GM12873 (cell line): ENCODE measurements around the gene ZFYVE27.

Experiments used
- TF ChIP-seq, protein P1 (sequence below): IDR thresholded peaks from 2 replicates; pipeline ENCODE4 v1.5.1; 2012; ENCODE audit warnings: low read depth, mild to moderate bottlenecking, moderate library complexity, low read length, control low read depth; ENCODE audit not compliant: insufficient read depth; ENCODE audit errors: missing control alignments

Gene ZFYVE27, protein sequence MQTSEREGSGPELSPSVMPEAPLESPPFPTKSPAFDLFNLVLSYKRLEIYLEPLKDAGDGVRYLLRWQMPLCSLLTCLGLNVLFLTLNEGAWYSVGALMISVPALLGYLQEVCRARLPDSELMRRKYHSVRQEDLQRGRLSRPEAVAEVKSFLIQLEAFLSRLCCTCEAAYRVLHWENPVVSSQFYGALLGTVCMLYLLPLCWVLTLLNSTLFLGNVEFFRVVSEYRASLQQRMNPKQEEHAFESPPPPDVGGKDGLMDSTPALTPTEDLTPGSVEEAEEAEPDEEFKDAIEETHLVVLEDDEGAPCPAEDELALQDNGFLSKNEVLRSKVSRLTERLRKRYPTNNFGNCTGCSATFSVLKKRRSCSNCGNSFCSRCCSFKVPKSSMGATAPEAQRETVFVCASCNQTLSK

DNA sequence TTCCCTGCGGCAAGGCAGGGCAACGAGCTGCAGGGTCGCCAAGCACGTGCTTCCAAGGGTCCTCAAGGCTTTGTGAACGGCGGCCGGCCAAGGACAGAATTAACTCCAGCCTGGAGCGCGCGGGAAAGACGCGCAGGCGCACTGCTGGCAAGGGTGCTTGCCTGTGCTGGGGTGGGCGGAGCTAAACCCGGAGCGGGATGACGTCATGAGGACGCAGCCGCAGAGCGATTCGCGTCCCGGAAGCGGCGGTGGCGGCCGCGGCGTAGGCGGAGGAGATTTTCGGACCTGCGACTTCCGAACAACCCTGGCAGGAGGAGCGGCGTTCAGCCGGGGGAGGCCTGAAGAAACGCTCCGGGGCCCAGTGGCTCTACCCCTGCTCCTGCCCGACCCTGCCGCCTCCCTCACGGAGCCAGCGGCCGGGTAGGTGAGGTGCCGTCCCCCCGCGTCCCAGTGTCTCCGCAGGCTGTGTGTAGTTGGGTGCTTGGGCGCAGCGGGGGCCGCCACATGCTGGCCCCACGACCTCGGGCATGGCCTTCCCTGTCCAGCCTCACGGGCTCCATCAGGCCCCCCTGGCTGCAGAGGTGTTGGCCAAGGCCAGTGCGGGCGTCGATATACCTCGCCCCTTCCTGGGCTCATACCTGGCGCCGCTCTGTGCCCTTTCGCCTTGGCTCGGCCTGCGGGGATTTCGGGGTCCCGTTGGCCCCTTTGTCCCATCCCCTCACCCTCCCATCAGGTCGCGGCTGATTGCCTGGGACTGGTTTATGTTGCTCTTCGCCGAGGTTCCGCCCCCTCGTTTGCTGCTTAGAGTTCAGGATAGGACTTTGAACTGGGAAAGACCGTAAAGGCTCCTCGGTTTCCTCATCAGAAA is at the start of gene ZFYVE27:
TSS of gene ZFYVE27 (plus strand) at position 227 of the 868 bp plus-strand sequence. CDS start 1,350 bp downstream, outside the sequence.
- TF ChIP-seq, protein P1, sequence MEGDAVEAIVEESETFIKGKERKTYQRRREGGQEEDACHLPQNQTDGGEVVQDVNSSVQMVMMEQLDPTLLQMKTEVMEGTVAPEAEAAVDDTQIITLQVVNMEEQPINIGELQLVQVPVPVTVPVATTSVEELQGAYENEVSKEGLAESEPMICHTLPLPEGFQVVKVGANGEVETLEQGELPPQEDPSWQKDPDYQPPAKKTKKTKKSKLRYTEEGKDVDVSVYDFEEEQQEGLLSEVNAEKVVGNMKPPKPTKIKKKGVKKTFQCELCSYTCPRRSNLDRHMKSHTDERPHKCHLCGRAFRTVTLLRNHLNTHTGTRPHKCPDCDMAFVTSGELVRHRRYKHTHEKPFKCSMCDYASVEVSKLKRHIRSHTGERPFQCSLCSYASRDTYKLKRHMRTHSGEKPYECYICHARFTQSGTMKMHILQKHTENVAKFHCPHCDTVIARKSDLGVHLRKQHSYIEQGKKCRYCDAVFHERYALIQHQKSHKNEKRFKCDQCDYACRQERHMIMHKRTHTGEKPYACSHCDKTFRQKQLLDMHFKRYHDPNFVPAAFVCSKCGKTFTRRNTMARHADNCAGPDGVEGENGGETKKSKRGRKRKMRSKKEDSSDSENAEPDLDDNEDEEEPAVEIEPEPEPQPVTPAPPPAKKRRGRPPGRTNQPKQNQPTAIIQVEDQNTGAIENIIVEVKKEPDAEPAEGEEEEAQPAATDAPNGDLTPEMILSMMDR: no peak

DNA sequence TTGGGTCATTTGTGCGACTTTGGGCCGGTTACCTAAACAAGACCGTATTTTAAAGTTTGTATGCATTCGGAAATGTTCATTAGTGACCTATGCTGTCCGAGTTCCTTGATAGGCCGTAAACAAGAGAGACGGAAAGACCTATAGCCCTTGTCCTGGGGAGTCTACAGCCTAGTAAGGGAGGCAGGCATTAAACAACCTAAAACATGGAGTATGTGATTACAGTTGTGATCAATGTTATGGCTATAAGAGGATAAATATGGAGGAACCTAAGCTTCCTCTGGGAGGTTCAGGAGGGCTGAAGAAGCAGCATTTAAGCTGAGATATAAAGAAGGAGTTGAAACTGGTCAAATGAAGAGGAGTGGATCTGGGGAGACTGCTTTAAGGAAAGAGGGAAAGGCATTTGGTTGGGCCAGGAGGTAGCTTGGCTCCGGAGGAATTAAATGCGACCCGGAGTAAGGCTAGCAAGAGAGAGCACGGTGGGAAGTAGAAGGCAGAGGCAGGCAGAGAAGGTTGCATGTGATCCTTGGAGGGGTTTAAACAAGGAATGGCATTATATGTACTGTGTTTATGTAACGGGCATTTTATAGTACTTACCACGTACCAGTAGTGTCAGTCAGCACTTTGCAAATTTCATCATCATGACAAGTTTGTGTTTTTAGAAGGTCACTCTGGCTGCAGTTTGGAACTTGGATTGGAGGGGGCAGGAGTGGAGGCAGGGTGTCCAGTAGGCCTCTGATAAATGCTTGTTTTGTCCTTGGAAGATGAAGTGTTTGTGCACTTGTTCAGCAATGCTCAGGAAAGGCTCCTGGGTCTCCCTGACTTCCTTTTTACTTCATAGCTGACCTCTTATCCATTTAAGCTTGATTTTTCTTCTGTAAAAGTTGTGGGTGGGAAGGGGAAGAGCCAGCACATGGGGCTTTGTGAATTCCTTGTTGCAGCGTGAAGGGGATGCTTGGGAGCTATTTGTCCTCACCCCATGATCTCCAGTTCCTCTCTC is 48.8 kb upstream of the ZFYVE27 start:
- TF ChIP-seq, protein P1: no peak

DNA sequence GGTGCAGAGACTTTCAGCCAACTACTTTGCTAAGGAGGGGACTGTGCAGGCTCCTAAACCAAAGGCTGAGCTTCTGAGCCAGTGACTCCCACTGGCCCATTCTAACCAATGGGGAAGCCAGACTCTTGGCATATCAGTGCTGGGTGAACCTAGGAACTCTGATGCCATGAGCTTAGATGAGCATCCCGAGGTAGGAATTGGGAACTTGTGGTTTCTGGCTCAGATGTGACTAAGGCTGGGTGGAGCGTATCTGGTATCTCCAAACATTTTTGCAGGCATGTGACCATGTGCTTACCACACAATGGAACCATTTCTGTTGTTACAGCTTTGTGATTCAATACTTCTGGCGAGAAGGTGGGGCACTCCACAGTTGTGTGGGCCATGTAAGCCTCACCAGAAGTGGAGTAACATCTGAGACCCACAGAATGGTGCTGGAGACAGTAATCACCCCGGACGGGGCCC is 47.3 kb upstream of the ZFYVE27 start:
- TF ChIP-seq, protein P1: no peak

DNA sequence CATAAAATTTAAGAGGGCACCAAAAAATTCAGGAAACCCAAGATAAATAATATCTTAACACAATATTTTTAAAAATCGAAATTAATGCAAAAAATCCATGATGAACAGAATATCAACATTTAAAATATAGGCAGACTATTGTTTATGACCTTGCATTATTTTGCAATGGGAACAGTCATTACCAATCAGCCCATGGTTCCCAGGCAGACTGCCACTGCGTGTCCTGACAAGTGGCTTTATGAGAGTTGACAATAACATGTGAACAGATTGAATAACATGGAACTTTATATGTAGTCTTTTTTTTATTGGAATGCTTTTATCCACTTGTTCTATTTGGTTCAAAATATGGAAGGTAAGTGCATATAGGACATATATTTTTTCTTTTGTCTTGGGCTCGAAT is 46.8 kb upstream of the ZFYVE27 start:
- TF ChIP-seq, protein P1: no peak

DNA sequence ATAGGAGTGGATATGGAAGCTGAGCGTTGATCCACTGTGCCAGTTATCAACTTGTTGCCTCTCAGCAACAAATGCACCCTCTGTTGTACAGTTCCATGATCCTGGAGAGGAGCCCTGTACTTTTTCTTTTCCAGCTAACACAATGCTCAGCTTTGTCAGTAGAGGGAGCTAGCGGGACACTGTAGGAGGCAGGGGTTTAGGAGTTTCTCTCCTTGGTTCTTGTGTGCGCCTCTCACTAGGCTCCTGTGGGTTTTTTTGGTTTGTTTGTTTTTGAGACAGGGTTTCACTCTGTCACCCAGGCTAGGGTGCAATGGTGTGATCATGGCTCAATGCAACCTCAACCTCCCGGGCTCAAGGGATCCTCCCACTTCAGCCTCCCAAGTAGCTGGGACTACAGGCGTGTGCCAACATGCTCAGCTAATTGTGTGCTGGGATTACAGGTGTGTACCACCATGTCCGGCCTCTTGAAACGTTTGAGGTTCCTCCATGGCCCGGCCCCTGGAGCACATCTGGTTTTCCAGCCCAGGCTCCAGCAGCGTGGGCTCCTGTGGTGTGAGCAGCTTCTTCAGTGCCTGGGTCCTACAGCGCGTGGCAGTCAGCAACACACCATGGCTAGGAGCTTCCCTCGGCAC is 35.4 kb upstream of the ZFYVE27 start:
- TF ChIP-seq, protein P1: peak; percentile 93

DNA sequence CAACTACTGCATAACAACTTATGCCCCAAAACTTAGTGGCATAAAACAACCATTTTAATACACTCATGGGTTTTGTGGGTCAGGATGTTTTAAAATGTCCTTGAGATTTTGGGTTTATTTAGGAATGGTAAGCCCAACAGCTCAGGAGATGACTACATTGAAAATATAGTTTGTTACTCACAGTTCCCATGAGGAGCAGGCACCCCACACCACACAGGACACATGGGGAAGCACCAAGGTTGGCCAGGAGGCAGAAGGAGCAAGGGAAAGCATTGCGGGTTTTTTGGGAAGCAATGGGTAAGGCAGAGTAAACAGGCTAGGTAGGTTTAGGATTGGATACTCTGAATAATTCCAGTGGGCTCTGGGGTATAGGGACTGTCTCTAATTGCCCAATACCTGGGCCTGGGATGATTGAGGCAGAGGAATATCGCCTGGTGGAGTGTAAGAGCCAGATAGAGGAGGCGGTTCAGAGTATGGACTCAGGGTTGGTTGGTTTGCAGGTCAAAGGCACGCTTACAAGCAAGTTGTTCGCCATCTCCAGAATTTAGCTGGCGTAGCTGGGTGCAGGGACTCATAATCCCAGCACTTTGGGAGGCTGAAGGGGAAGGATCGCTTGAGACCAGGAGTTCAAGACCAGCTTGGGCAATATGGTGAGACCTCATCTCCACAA is 33.4 kb upstream of the ZFYVE27 start:
- TF ChIP-seq, protein P1: no peak
